Suprapubic skin (tissue), 3 donors: Measurements from ENCODE around the gene AHNAK.

Source experiments
- POLR2A ChIP-seq, 2 donors: fragments of 450-650 bp; IDR thresholded peaks; one replicate each; pipeline ENCODE4 v1.6.1; 2017; ENCODE audit warnings: antibody characterized with exemption in 2 of 2, mild to moderate bottlenecking in 2 of 2, moderate library complexity in 2 of 2
- TF ChIP-seq, protein P1 (sequence below), 2 donors: fragments of 200-600 bp in 1 of 2; fragments of 450-650 bp in 1 of 2; sonication (generic) in 1 of 2; IDR thresholded peaks; one replicate each; pipeline ENCODE4 v1.5.1; 2016 to 2019; ENCODE audit warnings: antibody characterized with exemption in 2 of 2, mild to moderate bottlenecking in 1 of 2, moderate library complexity in 1 of 2

DNA sequence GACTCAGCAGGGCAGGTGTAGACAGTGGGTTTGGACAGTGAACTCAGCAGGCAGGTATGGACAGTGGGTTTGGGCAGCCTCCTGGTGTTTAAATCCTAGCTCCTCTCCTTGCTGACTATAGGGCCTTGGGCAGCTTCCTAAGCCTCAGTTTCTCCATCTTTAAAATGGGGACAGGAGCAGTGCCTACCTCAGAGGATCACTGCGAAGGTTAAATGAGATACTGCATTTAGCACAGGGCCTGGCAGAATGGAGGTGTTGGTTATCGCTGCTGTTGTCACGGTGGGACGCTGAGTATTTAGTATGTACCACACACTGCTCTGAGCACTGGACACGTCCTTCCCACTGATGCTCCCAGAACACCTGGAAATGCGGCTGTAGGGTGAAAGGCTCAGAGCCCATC, 142.2 kb downstream of the AHNAK start:
- no peak for TF ChIP-seq POLR2A (IDR thresholded peaks at IDR 0.05)
- TF ChIP-seq, protein P1, sequence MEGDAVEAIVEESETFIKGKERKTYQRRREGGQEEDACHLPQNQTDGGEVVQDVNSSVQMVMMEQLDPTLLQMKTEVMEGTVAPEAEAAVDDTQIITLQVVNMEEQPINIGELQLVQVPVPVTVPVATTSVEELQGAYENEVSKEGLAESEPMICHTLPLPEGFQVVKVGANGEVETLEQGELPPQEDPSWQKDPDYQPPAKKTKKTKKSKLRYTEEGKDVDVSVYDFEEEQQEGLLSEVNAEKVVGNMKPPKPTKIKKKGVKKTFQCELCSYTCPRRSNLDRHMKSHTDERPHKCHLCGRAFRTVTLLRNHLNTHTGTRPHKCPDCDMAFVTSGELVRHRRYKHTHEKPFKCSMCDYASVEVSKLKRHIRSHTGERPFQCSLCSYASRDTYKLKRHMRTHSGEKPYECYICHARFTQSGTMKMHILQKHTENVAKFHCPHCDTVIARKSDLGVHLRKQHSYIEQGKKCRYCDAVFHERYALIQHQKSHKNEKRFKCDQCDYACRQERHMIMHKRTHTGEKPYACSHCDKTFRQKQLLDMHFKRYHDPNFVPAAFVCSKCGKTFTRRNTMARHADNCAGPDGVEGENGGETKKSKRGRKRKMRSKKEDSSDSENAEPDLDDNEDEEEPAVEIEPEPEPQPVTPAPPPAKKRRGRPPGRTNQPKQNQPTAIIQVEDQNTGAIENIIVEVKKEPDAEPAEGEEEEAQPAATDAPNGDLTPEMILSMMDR (IDR thresholded peaks at IDR 0.05) = no peak
